GM12878 (cell line): Measurements from ENCODE around the gene SERPINH1.

Source experiments
- BCL3 ChIP-seq: IDR thresholded peaks from 2 replicates; pipeline ENCODE4 v1.6.1; 2011; ENCODE audit warnings: borderline replicate concordance, low read depth, mild to moderate bottlenecking, moderate library complexity, low read length; ENCODE audit not compliant: insufficient read depth, poor library complexity, severe bottlenecking
- BCLAF1 ChIP-seq: fragments of 450-650 bp; IDR thresholded peaks from 2 replicates; pipeline ENCODE4 v1.6.1; 2017; ENCODE audit warnings: antibody characterized with exemption, mild to moderate bottlenecking, moderate library complexity
- CTCF ChIP-seq, 3 experiments: IDR thresholded peaks in 2 of 3; conservative IDR thresholded peaks in 1 of 3; 2 replicates each; pipeline ENCODE4 v1.5.1; 2011; ENCODE audit warnings: low read depth in 3 of 3, low read length in 3 of 3, mild to moderate bottlenecking in 3 of 3, control low read depth in 2 of 3, moderate library complexity in 2 of 3, inconsistent platforms in 1 of 3, mixed read lengths in 1 of 3; ENCODE audit not compliant: control insufficient read depth in 2 of 3, insufficient read depth in 1 of 3; ENCODE audit errors: extremely low read depth in 1 of 3
- FOXK2 ChIP-seq: fragments of 450-650 bp; IDR thresholded peaks from 2 replicates; pipeline ENCODE4 v1.6.1; 2017; ENCODE audit warnings: mild to moderate bottlenecking, moderate library complexity
- HDAC2 ChIP-seq: fragments of 200-600 bp; sonication (generic); IDR thresholded peaks from 2 replicates; pipeline ENCODE4 v1.6.1; 2017
- JUND ChIP-seq: IDR thresholded peaks from 2 replicates; pipeline ENCODE4 v1.6.1; 2012; ENCODE audit warnings: low read depth, mild to moderate bottlenecking, low read length, improper control_type of control experiment, moderate library complexity
- PAX5 ChIP-seq: IDR thresholded peaks from 2 replicates; pipeline ENCODE4 v1.6.1; 2011; ENCODE audit warnings: low read depth, low read length, borderline replicate concordance
- POLR2AphosphoS5 ChIP-seq: IDR thresholded peaks from 2 replicates; pipeline ENCODE4 v1.6.1; 2011; ENCODE audit warnings: mild to moderate bottlenecking, low read length, inconsistent platforms

- TF ChIP-seq PAX5 = no peak
- TF ChIP-seq FOXK2 = no peak
- no peak for TF ChIP-seq BCL3
- no peak for TF ChIP-seq HDAC2
- no peak for TF ChIP-seq CTCF (IDR thresholded peaks at IDR 0.05 in 2 of 3, conservative IDR thresholded peaks at IDR 0.05 in 1 of 3; ENCODE audit: control insufficient read depth in 2 of 3, extremely low read depth in 1 of 3, insufficient read depth in 1 of 3, low read depth in 3 of 3, low read length in 3 of 3)
- TF ChIP-seq JUND = no peak
- no peak for TF ChIP-seq POLR2AphosphoS5
- TF ChIP-seq BCLAF1 = no peak
Observed at GRCh38 chr11:75516140-75516539, 45.9 kb upstream of the SERPINH1 start.
